ENCODE data around the gene EMX2.

EMX2 gene

GRCh38 chr10:117532451-117533107 lies 10.0 kb upstream of the EMX2 start:
- DNase-seq, result no peak

GRCh38 chr10:117533507-117534281 lies 8.9 kb upstream of the EMX2 start:
- no peak for DNase-seq

GRCh38 chr10:117534321-117535297 lies 7.9 kb upstream of the EMX2 start:
- no peak for DNase-seq

DNA sequence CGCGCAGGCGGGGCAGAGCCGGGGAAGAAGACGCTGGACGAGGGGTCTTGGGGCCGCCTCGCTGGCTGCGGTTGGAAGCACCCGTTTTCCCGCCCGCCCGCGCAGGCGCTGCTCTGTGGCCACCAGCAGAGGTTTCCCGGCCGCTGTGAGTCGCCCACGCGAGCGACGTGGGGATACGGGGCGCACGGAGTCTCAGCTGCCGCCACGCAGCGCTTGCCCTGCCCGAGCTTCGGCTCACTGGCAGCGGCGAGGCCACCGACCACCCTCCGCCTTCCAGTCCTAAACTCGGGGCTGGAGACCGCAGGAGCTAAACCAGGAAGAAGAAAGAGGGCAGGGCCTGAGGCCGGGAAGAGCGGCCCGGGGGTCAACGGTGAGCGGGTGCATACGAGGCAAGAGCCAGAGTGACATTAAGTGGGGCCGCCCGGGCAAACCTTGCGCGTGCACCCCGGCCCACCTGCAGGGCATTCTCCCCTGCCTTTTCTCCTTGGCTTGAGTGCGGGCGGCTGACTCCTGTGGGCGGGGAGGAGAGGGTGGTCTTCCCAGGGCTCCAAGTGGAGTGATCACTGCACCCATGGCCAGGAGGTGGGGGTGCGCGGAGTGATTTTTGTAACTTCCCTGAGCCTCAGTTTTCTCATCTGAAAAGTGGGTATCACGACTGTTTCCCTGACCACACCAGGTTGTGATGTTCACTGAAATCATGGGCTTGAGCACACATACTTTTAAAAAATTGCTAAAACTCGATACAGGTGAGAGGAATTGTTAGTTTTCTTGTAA lies 7.1 kb upstream of the EMX2 start:
- no peak for DNase-seq

DNA sequence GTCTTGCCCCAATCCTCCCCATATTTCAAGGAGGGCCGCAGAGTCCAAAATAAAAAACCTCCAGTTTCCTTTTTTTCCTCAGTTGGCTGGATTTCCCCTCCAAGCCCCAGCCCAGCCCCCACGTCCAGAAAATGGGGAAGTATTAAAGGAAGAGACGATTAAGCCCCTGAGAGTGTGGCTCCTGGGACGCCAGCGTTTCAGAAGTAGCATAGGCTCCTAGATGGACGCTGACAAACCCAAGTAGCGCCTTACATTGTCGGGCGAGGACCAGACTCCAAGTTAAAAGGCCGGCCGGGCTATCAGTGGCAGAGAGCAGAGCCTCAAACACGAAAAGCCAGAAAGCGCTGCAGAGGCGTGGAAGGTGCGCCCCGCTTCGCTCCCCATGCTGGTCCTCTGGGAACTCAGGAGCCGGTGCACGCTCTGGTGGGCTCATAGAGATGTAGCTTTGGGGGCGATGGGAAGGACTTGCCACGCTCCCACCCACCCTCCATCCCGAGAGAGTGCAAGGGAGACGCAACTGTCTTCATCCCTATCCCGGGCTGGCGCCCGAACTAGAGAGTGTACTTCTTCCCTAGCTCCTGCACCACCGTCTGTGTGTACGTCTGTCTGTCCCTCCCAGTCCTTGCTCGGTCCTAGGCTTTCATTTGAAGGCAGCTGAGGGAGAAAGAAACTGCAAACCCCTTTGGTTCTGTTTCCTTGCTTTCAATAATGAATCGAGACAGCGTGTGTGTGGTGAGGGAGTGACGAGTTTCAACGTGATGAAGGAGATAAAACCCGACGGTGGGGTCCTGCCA lies 6.3 kb upstream of the EMX2 start:
- no peak for DNase-seq

DNA sequence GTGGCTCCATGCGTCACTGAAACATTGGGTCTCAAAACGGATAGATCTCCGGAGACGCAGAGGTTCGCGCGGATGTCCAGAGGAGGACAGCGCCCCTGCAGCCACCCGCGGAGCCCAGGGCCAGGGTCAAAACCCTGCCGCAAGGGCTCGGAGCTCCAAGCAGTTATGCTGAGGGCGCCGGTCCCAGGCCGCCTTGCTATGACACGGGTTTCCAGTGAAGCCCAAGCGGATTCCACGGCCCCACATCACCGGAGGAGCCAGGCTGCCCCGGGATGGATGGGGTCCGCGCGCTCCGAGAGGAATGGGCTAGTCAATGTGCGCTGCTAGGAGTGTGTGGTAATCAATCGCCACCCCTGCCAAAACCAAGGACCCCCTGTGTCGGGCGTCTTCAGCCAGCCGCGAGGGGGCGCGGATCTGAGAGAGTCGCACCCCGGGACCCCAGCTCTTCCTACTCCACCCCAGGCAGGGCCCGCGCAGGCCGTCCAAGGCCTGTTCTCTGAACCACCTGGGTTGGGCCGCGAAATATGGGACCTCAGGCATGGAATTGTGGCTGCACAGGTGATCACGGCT lies 5.6 kb upstream of the EMX2 start:
- DNase-seq, result no peak

GRCh38 chr10:117537436-117537903 lies 5.1 kb upstream of the EMX2 start:
- DNase-seq, result no peak

- DNase-seq, result no peak
These were observed 4.5 kb upstream of the EMX2 start for GRCh38 chr10:117537904-117538524.

DNA sequence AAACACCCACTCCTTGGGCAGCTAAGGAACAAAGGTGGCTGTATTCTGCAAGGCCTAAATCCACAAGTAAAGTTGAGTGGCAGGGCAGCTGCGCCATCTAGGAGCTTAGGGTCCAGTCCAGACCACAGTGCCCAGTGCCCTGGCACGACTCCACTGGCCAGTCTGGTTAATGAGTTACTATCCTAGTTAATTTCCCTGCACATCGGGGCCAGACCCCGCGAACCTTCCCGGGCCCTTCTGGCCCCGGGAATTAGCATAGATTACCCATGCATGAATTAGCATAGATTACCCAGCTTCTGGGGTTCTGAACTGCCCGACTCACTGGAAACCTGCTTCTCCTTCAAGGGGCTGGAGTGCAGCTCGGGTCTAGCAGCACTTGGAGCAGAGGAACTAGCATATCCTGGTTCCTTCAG lies 3.2 kb upstream of the EMX2 start:
- no peak for DNase-seq

DNA sequence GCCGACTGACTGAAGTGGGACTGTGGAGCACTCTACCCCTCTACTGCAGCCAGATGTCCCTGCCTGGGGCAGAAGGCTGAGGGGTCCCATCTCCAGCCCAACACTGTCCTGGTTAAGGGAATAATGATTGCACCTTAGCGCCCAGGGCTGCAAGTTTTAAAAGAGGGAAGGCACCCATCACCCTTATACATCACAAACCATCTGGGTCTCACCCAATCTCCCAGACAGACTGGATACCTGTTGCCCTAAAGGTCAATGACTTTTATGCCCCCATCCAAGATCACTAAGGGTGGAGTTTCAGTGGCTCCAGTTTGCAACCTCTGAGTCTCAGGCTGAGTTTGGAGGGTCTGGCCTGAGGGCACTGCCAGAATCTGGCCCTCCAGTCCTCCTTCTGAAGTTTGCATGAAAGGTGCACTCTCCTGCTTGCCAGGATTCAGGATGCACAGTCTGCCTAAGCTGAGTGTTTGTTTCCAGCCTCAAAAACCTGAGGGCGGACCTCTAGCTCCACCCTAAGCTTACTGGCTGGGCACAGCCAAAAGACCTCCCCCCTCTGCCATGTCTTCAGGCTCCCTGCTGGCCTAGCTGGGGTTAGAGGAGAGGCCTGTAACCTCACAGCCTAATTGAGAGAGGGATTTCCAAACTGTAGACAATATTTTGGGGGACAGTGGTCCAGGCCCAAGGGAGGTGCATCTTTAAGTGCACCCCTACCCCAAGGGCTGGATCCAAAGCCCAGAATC lies 2.5 kb upstream of the EMX2 start:
- no peak for DNase-seq

- DNase-seq, result no peak
These were observed 1.7 kb upstream of the EMX2 start for GRCh38 chr10:117540640-117541404.

DNA sequence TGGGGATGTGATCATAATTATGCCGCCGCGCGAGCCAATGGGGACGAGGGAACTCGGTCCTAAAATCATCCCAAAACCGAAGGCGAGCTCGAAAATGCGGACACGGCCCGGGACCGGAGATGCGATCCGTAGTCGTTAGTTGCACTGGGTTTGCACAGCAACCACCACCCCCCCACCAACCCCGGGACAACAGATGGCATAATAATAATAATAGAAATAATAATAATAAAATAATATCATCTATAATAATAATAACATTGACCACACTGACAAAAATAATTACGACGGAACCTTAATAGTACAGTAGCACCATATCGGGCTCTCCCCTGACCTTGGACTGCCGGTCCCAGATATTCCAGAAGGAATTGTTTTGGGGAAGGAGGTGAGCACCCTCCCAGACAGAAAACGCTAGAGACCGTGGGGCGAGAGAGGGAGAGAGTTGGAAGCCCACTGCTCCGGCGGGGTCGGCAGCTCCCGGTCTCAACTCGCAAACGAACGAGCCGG lies 1.1 kb upstream of the EMX2 start:
- no peak for DNase-seq

GRCh38 chr10:117541909-117542705 lies 439 bp upstream of the EMX2 start:
- no peak for DNase-seq

DNA sequence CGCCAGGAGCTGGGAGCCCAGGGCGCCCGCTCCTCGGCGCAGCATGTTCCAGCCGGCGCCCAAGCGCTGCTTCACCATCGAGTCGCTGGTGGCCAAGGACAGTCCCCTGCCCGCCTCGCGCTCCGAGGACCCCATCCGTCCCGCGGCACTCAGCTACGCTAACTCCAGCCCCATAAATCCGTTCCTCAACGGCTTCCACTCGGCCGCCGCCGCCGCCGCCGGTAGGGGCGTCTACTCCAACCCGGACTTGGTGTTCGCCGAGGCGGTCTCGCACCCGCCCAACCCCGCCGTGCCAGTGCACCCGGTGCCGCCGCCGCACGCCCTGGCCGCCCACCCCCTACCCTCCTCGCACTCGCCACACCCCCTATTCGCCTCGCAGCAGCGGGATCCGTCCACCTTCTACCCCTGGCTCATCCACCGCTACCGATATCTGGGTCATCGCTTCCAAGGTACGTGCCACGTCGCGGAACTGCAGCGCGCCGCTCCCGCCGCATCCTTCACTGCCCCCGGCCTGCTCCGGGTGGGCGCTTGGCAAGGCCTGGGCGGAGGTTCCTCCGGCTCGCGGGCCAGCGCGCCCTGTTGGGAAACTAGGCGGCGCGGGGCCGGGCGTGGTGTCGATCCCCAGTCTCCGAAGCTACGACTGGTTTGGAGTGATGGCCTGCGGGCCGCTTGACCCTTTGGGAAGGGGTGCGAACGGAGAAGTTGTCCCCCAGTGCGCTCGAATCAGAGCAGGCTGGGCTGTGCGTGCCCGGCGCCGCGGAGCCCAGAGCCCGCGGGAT lies 868 bp downstream of the EMX2 start:
- DNase-seq, result no peak

- no peak for DNase-seq
These were observed 1.6 kb downstream of the EMX2 start for GRCh38 chr10:117544004-117544701.

DNA sequence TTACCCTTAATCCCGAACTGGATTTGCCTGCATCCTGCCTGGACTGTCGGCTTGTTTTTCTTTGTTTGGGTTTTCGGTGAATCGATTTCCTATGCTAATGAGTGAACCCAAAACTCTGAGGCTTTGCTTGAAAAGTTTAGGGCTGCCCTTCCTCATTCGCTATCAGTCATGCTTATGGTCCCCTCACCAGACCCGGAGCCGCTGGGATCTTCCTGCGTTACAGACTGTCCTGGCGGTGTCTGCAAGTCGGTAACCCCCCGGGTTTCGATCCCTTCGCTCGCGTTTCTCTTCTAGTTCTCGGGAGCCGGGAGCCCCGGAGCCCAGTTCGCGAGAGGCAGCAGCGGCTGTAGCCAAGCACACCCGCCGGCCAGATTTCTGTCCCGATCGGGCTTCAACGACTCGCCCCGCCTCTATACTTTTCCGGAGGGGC lies 2.2 kb downstream of the EMX2 start:
- DNase-seq, result no peak
